Mammary epithelial cell (primary cell): ENCODE data around the gene AGPS.

Experiments used
- CTCF ChIP-seq, 2 donors: IDR thresholded peaks in 1 of 2; conservative IDR thresholded peaks in 1 of 2; 2 replicates each; pipeline ENCODE4 v1.5.1; 2011 to 2012; ENCODE audit warnings: inconsistent platforms in 2 of 2, low read length in 2 of 2, mild to moderate bottlenecking in 2 of 2, control low read depth in 1 of 2, low read depth in 1 of 2; ENCODE audit not compliant: insufficient read depth in 1 of 2; ENCODE audit errors: extremely low read depth in 1 of 2
- EZH2 ChIP-seq: IDR thresholded peaks from 2 replicates; pipeline ENCODE4 v1.6.1; 2012; ENCODE audit warnings: low read length, inconsistent platforms, borderline replicate concordance

DNA sequence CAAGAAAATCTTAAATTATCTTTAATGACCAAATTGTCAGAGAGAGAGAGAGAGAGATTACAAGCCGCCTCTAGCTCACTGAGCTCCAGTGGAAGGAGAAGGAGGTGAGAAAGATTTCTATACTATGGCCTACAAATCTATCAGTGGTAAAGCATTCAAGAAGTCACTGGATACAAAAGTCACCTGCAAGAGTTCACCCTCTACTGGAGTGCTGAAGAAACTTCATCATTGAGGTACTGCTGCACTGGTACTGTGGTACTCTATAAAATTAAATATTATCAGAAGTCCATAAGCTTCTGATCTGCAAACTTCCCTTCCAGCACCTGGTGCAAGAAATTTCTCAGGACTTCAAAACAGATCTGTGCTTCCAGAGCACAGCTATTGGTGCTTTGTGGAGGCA, 48.3 kb upstream of the AGPS start:
- TF ChIP-seq CTCF (conservative IDR thresholded peaks at IDR 0.05 in 1 of 2, IDR thresholded peaks at IDR 0.05 in 1 of 2; ENCODE audit: extremely low read depth in 1 of 2, insufficient read depth in 1 of 2, low read depth in 1 of 2, low read length in 2 of 2) (no peak), EZH2 (no peak)
